ENCODE results near the gene HAGH. TPM values are rescaled to one million over a fixed set of nuclear protein-coding genes. Genes with fewer than 3 reads are reported as not detected.

The HAGH gene
- total RNA-seq, 1 donor from 2014 or later: 87.3 TPM

DNA sequence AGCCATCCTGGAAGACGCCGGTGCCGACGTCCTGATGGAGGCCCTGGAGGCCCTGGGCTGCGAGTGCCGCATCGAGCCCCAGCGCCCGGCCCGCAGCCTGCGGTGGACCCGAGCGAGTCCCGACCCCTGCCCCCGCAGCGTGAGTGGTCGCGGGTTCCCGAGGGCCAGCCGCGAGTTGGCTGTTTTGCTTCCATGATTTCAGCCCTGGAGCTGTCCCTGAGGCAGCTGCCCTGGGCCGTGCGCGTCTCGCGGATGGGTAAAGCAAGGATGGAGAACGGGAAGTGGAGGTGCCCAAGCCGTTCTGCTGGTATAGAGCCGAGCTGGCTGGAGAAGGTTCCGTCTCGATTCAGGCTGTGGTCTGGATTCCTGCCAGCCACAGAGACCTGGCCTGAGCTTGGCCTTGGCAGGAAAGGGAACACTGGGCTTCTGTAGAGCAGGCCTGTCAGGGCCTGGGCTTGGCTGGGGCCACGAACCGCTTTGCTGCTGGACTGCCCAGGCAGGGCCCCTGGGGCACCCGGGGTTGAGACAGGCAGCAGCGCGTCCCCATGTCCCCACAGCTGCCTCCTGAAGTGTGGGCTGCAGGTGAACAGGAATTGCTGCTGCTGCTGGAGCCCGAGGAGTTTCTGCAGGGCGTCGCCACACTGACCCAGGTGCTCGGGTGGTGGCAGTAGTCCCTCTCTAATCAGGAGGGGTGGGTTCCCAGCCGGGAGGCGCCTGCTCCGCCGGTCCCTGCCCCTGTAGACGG is 52.8 kb downstream of the HAGH start:
- TF ChIP-seq, protein P1, sequence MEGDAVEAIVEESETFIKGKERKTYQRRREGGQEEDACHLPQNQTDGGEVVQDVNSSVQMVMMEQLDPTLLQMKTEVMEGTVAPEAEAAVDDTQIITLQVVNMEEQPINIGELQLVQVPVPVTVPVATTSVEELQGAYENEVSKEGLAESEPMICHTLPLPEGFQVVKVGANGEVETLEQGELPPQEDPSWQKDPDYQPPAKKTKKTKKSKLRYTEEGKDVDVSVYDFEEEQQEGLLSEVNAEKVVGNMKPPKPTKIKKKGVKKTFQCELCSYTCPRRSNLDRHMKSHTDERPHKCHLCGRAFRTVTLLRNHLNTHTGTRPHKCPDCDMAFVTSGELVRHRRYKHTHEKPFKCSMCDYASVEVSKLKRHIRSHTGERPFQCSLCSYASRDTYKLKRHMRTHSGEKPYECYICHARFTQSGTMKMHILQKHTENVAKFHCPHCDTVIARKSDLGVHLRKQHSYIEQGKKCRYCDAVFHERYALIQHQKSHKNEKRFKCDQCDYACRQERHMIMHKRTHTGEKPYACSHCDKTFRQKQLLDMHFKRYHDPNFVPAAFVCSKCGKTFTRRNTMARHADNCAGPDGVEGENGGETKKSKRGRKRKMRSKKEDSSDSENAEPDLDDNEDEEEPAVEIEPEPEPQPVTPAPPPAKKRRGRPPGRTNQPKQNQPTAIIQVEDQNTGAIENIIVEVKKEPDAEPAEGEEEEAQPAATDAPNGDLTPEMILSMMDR (conservative IDR thresholded peaks at IDR 0.05; ENCODE audit: low read depth, low read length): no peak
- no peak for DNase-seq (ENCODE audit: low read depth)
- peak overlapping the region; percentile 85 for H3K4me3 ChIP-seq (ENCODE audit: low read depth, low read length)

DNA sequence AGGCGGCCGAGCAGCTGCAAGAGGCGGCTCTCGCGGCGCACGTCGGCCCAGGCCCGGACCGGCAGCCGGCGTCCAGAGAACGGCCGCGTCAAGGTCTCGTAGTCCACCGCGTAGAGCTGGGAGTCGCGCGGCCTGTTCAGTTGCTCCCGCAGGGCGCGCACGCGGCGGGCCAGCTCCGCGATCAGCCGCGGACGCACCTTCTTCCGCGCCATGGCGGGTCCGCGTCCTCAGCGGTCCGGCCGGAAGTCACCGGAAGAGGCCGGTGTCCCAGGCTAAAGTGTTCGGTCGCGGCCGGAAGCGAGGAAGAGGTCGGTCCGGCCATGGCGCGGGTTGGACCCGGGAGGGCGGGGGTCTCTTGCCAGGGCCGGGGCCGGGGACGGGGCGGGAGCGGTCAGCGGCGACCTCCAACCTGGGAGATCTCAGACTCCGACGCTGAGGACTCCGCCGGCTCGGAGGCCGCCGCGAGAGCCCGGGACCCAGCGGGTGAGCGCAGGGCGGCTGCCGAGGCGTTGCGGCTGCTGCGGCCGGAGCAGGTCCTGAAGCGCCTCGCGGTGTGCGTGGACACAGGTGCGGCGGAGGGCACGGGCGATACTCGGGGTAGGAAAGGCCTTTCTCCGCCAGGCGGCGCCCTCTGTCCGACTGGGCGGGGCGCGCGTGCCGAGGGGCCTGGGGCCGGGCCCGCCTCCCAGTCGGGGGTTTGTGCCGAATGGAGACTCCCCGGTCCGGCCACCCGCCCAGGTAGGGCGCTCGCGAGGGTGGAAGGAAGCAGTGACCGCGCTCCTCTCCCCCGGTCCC is 53.5 kb downstream of the HAGH start, which contains the start of gene MRPS34:
Gene MRPS34 (minus strand): TSS at position 227 of the 795 bp plus-strand sequence. CDS start 15 bp downstream, at position 212.
- no peak for DNase-seq (ENCODE audit: low read depth)
- TF ChIP-seq, protein P1 (conservative IDR thresholded peaks at IDR 0.05; ENCODE audit: low read depth, low read length): peak; percentile 66
- H3K4me3 ChIP-seq (ENCODE audit: low read depth, low read length): peak within 1 kb of the TSS; percentile 85

DNA sequence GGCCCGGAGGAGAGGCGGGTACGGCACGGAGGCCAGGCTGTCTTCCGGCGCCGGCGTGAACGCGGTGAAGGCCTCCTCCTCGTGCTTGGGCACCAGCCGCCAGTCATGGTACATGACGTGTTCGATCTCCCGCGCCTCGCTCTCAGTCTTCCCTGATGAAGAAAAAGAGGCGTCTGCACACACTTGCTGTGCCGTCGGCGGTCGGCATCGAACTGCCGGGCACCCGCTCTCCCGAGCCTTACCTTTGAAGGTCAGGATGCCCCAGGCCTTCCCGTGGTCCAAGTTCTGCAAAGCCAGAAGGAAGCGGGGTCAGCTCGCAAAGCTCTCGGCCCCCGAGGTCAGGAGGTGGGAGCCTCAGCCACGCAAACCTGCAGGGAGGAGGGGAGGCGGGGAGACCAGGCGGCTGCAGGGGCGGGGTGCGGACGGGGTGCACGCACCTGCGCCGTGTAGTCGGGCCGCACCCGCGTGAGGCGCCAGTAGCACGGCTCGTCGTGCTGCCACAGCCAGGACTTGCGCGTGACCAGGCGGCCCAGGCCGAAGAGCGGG is 54.2 kb downstream of the HAGH start, which contains the start of gene EME2:
Gene EME2 (plus strand): TSS at position 449 of the 546 bp plus-strand sequence. CDS start 418 bp downstream, outside the sequence.
- TF ChIP-seq, protein P1 (conservative IDR thresholded peaks at IDR 0.05; ENCODE audit: low read depth, low read length): no peak
- no peak for DNase-seq (ENCODE audit: low read depth)
- peak within 1 kb of the TSS; percentile 85 for H3K4me3 ChIP-seq (ENCODE audit: low read depth, low read length)

DNA sequence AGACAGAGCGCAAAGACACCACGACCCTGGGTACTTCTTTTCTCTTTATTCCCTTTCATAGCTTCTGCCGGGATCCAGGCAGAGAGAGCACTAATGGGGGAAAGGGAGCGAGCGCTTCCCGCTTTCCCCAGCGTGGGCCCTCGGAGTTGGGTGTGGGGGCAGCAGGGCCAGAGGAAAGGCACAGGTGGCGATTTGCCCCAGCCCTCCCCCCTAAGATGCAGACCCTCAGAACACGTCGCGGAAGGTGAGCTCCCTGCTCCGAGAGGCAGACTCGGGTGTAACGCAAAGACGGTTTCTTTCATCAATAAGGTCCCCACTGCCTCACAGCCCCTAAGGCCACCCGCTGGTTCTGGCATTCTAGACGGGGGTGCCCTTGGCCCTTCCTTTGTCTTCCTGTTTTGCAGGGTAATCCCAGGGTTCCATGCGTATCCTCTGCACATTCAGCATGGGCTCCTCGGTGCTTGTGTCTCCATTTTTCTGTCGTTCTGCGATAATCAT is 54.7 kb downstream of the HAGH start:
- peak overlapping the region; percentile 85 for H3K4me3 ChIP-seq (ENCODE audit: low read depth, low read length)
- TF ChIP-seq, protein P1 (conservative IDR thresholded peaks at IDR 0.05; ENCODE audit: low read depth, low read length): no peak
- no peak for DNase-seq (ENCODE audit: low read depth)

DNA sequence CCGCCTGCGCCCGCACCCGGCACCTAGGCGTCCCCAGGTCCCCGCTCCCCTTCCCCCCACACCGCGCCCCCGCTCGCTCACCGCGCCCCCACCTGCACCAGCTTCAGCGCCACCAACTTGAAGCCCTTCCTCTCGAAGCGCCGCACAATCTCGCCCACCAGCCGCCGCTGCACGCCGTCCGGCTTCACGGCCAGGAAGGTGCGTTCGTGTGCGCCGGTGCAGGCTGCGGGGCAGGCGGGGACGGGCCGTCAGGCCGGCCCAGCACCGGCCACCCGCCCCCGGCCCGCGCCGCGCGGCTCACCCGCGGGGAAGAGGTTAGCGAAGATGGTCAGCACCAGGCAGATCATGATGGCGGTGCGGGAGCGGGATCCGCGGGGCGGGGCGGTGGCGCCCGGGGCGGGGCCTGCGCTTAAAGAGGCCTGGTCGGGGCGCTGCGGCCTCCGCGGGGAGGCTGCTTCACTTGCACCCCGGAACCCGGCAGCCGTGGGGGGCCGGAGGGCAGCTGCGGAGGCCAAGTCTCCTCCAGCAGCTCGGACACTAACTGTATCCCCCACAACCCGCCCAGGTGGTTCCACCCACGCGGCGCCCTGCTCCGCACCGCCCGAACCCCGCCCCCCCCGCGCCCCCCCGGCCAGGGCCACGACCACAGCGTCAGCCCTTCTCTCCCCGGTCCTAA is 55.3 kb downstream of the HAGH start, which contains the start of gene NME3:
Gene NME3 (minus strand): TSS at position 356 of the 676 bp plus-strand sequence. CDS start 9 bp downstream, at position 347.
- TF ChIP-seq, protein P1 (conservative IDR thresholded peaks at IDR 0.05; ENCODE audit: low read depth, low read length): no peak
- DNase-seq (ENCODE audit: low read depth): no peak
- peak within 1 kb of the TSS; percentile 85 for H3K4me3 ChIP-seq (ENCODE audit: low read depth, low read length)
